Stimulated activated CD8-positive, alpha-beta memory T cell treated with anti-CD3 and anti-CD28 coated beads, Interleukin-2, amount 100 ng/mL, for 48 hours (primary cell): Measurements from ENCODE around the gene PRRX1.

ENCODE experiments used
- DNase-seq, 2 donors: peaks; one replicate each; pipeline ENCODE4 v3.0.0-alpha.2; 2020; ENCODE audit warnings: low read depth in 2 of 2

PRRX1 gene

GRCh38 chr1:170664093-170664827 is at the start of gene PRRX1:
Gene PRRX1, plus strand, starts transcription at chr1:170664131. Its CDS starts 88 bp downstream, at chr1:170664219.
- no peak for DNase-seq

GRCh38 chr1:170617591-170618330 is 46.2 kb upstream of the PRRX1 start:
- DNase-seq, result no peak

- no peak for DNase-seq
These were observed 45.5 kb upstream of the PRRX1 start for GRCh38 chr1:170618421-170618820.

- no peak for DNase-seq
These were observed 44.5 kb upstream of the PRRX1 start for GRCh38 chr1:170619241-170620028.

- no peak for DNase-seq
These were observed 43.8 kb upstream of the PRRX1 start for GRCh38 chr1:170620164-170620563.

- DNase-seq, result no peak
These were observed 40.8 kb upstream of the PRRX1 start for GRCh38 chr1:170623171-170623570.

- DNase-seq, result no peak
These were observed 39.8 kb upstream of the PRRX1 start for GRCh38 chr1:170624146-170624545.

GRCh38 chr1:170630977-170631376 is 33.0 kb upstream of the PRRX1 start:
- no peak for DNase-seq

- no peak for DNase-seq
These were observed 29.6 kb upstream of the PRRX1 start for GRCh38 chr1:170634293-170634692.

- DNase-seq, result no peak
These were observed 29.0 kb upstream of the PRRX1 start for GRCh38 chr1:170634824-170635410.

GRCh38 chr1:170640581-170640980 is 23.4 kb upstream of the PRRX1 start:
- no peak for DNase-seq

- no peak for DNase-seq
These were observed 6.6 kb upstream of the PRRX1 start for GRCh38 chr1:170657275-170657853.

- no peak for DNase-seq
These were observed 4.4 kb upstream of the PRRX1 start for GRCh38 chr1:170659399-170660035.

GRCh38 chr1:170660281-170660713 is 3.6 kb upstream of the PRRX1 start:
- no peak for DNase-seq

- DNase-seq, result no peak
These were observed 2.9 kb upstream of the PRRX1 start for GRCh38 chr1:170660871-170661645.

- no peak for DNase-seq
These were observed 2.1 kb upstream of the PRRX1 start for GRCh38 chr1:170661646-170662411.

- DNase-seq, result no peak
These were observed 1.1 kb upstream of the PRRX1 start for GRCh38 chr1:170662561-170663403.

GRCh38 chr1:170663404-170664092 is 383 bp upstream of the PRRX1 start:
- no peak for DNase-seq
